Sigmoid colon (tissue), 3 donors: ENCODE data around the gene OLIG3.

ENCODE experiments used
- CTCF ChIP-seq, 4 experiments: fragments of 450-650 bp in 3 of 4; fragments of 200-600 bp in 1 of 4; IDR thresholded peaks; one replicate each; pipeline ENCODE4 v1.5.1; 2016 to 2019; ENCODE audit warnings: antibody characterized with exemption in 4 of 4, mild to moderate bottlenecking in 3 of 4, moderate library complexity in 2 of 4
- POLR2A ChIP-seq, 2 donors: fragments of 450-650 bp; IDR thresholded peaks; one replicate each; pipeline ENCODE4 v1.6.1; 2016; ENCODE audit warnings: antibody characterized with exemption in 2 of 2, mild to moderate bottlenecking in 2 of 2, moderate library complexity in 2 of 2

GRCh38 chr6:137495703-137496336 is 1.6 kb upstream of the OLIG3 start:
- TF ChIP-seq CTCF (IDR thresholded peaks at IDR 0.05) = no peak
- no peak for TF ChIP-seq POLR2A (IDR thresholded peaks at IDR 0.05)
